Measurements from ENCODE around the gene TPPP3.

Gene TPPP3

GRCh38 chr16:67346341-67346740 is 47.0 kb downstream of the TPPP3 start:
- no peak for DNase-seq (ENCODE audit: low read depth in 3 of 3, low spot score in 1 of 3)

- DNase-seq (ENCODE audit: low read depth in 3 of 3, low spot score in 1 of 3): no peak
Measured at GRCh38 chr16:67345401-67345800, 47.9 kb downstream of the TPPP3 start.

- DNase-seq (ENCODE audit: low read depth in 3 of 3, low spot score in 1 of 3): no peak
Measured at GRCh38 chr16:67342616-67343015, 50.7 kb downstream of the TPPP3 start.

- no peak for DNase-seq (ENCODE audit: low read depth in 3 of 3, low spot score in 1 of 3)
Measured at GRCh38 chr16:67341250-67341649, 52.0 kb downstream of the TPPP3 start.

Measured in stimulated activated CD4-positive, alpha-beta T cell treated with anti-CD3 and anti-CD28 coated beads, TNF-alpha, amount 100 ng/mL, for 1 hour (primary cell).